WI38 (cell line): ENCODE results near the gene CYBRD1.
"Not testable (repeated sequence)": the region's sequence is repeated elsewhere in the genome, so short reads cannot be mapped to it uniquely, and the experiment has no call there.

ENCODE experiments used
- H3K4me3 ChIP-seq: 2 replicates; pipeline ENCODE4 v1.5.1; 2011; ENCODE audit warnings: low read depth, mild to moderate bottlenecking, control low read depth, low read length
- CTCF ChIP-seq: IDR thresholded peaks from 2 replicates; pipeline ENCODE4 v1.5.1; 2012; ENCODE audit warnings: low read depth, mild to moderate bottlenecking, control low read depth, low read length

Gene CYBRD1

GRCh38 chr2:171529914-171530313 is 7.6 kb downstream of the CYBRD1 start:
- peak; percentile 43 for TF ChIP-seq CTCF
- H3K4me3 ChIP-seq = no peak overlapping the region

GRCh38 chr2:171530378-171530777 is 8.1 kb downstream of the CYBRD1 start:
- no peak for TF ChIP-seq CTCF
- no peak overlapping the region for H3K4me3 ChIP-seq

- H3K4me3 ChIP-seq = peak overlapping the region; percentile 20
These were observed 8.6 kb downstream of the CYBRD1 start for GRCh38 chr2:171530859-171531258.

GRCh38 chr2:171531291-171531690 is 9.0 kb downstream of the CYBRD1 start:
- no peak for TF ChIP-seq CTCF
- H3K4me3 ChIP-seq = peak overlapping the region; percentile 20

- TF ChIP-seq CTCF = no peak
- peak overlapping the region; percentile 20; the same call in 1 of the 2 replicates for H3K4me3 ChIP-seq
These were observed 9.7 kb downstream of the CYBRD1 start for GRCh38 chr2:171531836-171532450.

- TF ChIP-seq CTCF = no peak
These were observed 11.1 kb downstream of the CYBRD1 start for GRCh38 chr2:171533331-171533730.

GRCh38 chr2:171535528-171535927 is 13.3 kb downstream of the CYBRD1 start:
- H3K4me3 ChIP-seq = not testable (repeated sequence)

More at GRCh38 chr2:171533331-171533730, 11.1 kb downstream of the CYBRD1 start:
- H3K4me3 ChIP-seq = no peak overlapping the region

- TF ChIP-seq CTCF = no peak
- no peak overlapping the region for H3K4me3 ChIP-seq
These were observed 18.2 kb downstream of the CYBRD1 start for GRCh38 chr2:171540437-171540836.
